ENCODE measurements around the gene CTSW. TPM values are rescaled to one million over a fixed set of nuclear protein-coding genes. Genes with fewer than 3 reads are reported as not detected.

CTSW gene
- total RNA-seq, 1 experiment from 2014 or later: not detected

GRCh38 chr11:65882120-65883057 lies 2.8 kb downstream of the CTSW start:
- POLR2A ChIA-PET: no interaction called here
- no peaks in the 10 kb centered on the region for H3K27me3 ChIP-seq (replicated peaks; ENCODE audit: control insufficient read depth, insufficient read depth, low read length)
- H3K9me3 ChIP-seq: no peaks in the 10 kb centered on the region
- CTCF ChIA-PET: no interaction called here
- Mint-ChIP-seq H3K4me3 (ENCODE audit: unreplicated experiment) (no peak overlapping the region), H3K27me3 (ENCODE audit: insufficient read depth, unreplicated experiment) (no peaks in the 10 kb centered on the region), H3K36me3 (ENCODE audit: insufficient read depth, unreplicated experiment) (peaks cover 47% of the 10 kb centered on the region), H3K4me1 (ENCODE audit: low read depth, unreplicated experiment) (peaks cover 12% of the 10 kb centered on the region), H3K27ac (ENCODE audit: unreplicated experiment) (no peak overlapping the region), H3K9me3 (ENCODE audit: unreplicated experiment) (no peaks in the 10 kb centered on the region)
- peaks cover 11% of the 10 kb centered on the region for H3K4me1 ChIP-seq
- TF ChIP-seq, protein P1, sequence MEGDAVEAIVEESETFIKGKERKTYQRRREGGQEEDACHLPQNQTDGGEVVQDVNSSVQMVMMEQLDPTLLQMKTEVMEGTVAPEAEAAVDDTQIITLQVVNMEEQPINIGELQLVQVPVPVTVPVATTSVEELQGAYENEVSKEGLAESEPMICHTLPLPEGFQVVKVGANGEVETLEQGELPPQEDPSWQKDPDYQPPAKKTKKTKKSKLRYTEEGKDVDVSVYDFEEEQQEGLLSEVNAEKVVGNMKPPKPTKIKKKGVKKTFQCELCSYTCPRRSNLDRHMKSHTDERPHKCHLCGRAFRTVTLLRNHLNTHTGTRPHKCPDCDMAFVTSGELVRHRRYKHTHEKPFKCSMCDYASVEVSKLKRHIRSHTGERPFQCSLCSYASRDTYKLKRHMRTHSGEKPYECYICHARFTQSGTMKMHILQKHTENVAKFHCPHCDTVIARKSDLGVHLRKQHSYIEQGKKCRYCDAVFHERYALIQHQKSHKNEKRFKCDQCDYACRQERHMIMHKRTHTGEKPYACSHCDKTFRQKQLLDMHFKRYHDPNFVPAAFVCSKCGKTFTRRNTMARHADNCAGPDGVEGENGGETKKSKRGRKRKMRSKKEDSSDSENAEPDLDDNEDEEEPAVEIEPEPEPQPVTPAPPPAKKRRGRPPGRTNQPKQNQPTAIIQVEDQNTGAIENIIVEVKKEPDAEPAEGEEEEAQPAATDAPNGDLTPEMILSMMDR (IDR thresholded peaks at IDR 0.05; ENCODE audit: insufficient read depth in 1 of 2, low read depth in 1 of 2, low read length in 1 of 2, severe bottlenecking in 1 of 2, unreplicated experiment in 1 of 2): no peak
- BruUV-seq (replicated peaks): no TSS peak
- intact Hi-C loops (cut with micrococcal nuclease; ENCODE audit: unreplicated experiment): no loop called here
- H3K36me3 ChIP-seq (ENCODE audit: control insufficient read depth, insufficient read depth, low read length): peaks cover 4% of the 10 kb centered on the region
- H3K4me3 ChIP-seq (ENCODE audit: low read depth, low read length): no peak overlapping the region
- DNase-seq: no peak

GRCh38 chr11:65883058-65883761 lies 3.6 kb downstream of the CTSW start:
- no peaks in the 10 kb centered on the region for H3K9me3 Mint-ChIP-seq (ENCODE audit: unreplicated experiment)
- H3K4me3 Mint-ChIP-seq (ENCODE audit: unreplicated experiment): no peak overlapping the region
- TF ChIP-seq, protein P1 (IDR thresholded peaks at IDR 0.05; ENCODE audit: insufficient read depth in 1 of 2, low read depth in 1 of 2, low read length in 1 of 2, severe bottlenecking in 1 of 2, unreplicated experiment in 1 of 2): no peak
- ChIA-PET POLR2A (no interaction called here), CTCF (interaction anchor here (1.6 kb wide), 1 partner anchor 40 kb away, joined by 5 read pairs; no protein-coding TSS in a partner anchor)
- no peak overlapping the region for H3K27ac Mint-ChIP-seq (ENCODE audit: unreplicated experiment)
- Histone ChIP-seq H3K27me3 (replicated peaks; ENCODE audit: control insufficient read depth, insufficient read depth, low read length) (no peaks in the 10 kb centered on the region), H3K4me1 (peaks cover 13% of the 10 kb centered on the region), H3K4me3 (ENCODE audit: low read depth, low read length) (no peak overlapping the region), H3K36me3 (ENCODE audit: control insufficient read depth, insufficient read depth, low read length) (peaks cover 4% of the 10 kb centered on the region), H3K9me3 (no peaks in the 10 kb centered on the region)
- H3K36me3 Mint-ChIP-seq (ENCODE audit: insufficient read depth, unreplicated experiment): peaks cover 55% of the 10 kb centered on the region
- peaks cover 12% of the 10 kb centered on the region for H3K4me1 Mint-ChIP-seq (ENCODE audit: low read depth, unreplicated experiment)
- no peak for DNase-seq
- intact Hi-C loops (cut with micrococcal nuclease; ENCODE audit: unreplicated experiment): no loop called here
- BruUV-seq (replicated peaks): no TSS peak
- H3K27me3 Mint-ChIP-seq (ENCODE audit: insufficient read depth, unreplicated experiment): no peaks in the 10 kb centered on the region

Data from Caco-2 (cell line).